Germinal center (tissue), 1 donor: Measurements from ENCODE around the gene ATP11B.

Source experiments
- DNase-seq: peaks from one replicate; pipeline ENCODE4 v3.0.0; 2012; ENCODE audit warnings: mixed read lengths, low spot score

ATP11B gene

GRCh38 chr3:182910936-182911781, 117.9 kb downstream of the ATP11B start:
- no peak for DNase-seq

- no peak for DNase-seq
Observed at GRCh38 chr3:182911782-182912111, 118.4 kb downstream of the ATP11B start.

GRCh38 chr3:182912474-182912873, 119.2 kb downstream of the ATP11B start:
- DNase-seq = no peak

GRCh38 chr3:182913889-182914288, 120.6 kb downstream of the ATP11B start:
- DNase-seq = no peak

- no peak for DNase-seq
Observed at GRCh38 chr3:182914341-182914740, 121.0 kb downstream of the ATP11B start.

- DNase-seq = no peak
Observed at GRCh38 chr3:182917134-182917533, 123.8 kb downstream of the ATP11B start.

- no peak for DNase-seq
Observed at GRCh38 chr3:182919866-182920357, 126.6 kb downstream of the ATP11B start.

GRCh38 chr3:182920515-182921084, 127.3 kb downstream of the ATP11B start:
- no peak for DNase-seq

- DNase-seq = no peak
Observed at GRCh38 chr3:182921665-182922355, 128.5 kb downstream of the ATP11B start.

GRCh38 chr3:182925330-182925943, 132.1 kb downstream of the ATP11B start:
- no peak for DNase-seq

GRCh38 chr3:182925944-182926337, 132.6 kb downstream of the ATP11B start:
- no peak for DNase-seq

- no peak for DNase-seq
Observed at GRCh38 chr3:182935803-182936202, 142.5 kb downstream of the ATP11B start.

- no peak for DNase-seq
Observed at GRCh38 chr3:182936239-182936917, 143.1 kb downstream of the ATP11B start.

- DNase-seq = no peak
Observed at GRCh38 chr3:182936918-182937285, 143.6 kb downstream of the ATP11B start.

GRCh38 chr3:182937293-182938051, 144.2 kb downstream of the ATP11B start:
- no peak for DNase-seq

GRCh38 chr3:182940266-182940808, 147.0 kb downstream of the ATP11B start:
- DNase-seq = no peak

- DNase-seq = no peak
Observed at GRCh38 chr3:182941719-182942118, 148.4 kb downstream of the ATP11B start.

- DNase-seq = peak; percentile 20
Observed at GRCh38 chr3:182947888-182948287, 154.6 kb downstream of the ATP11B start.

- DNase-seq = no peak
Observed at GRCh38 chr3:182948305-182948704, 155.0 kb downstream of the ATP11B start.

GRCh38 chr3:182949688-182950087, 156.4 kb downstream of the ATP11B start:
- DNase-seq = no peak
